PFSK-1 (cell line): ENCODE results near the gene NNAT.

ENCODE experiments used
- FOXP2 ChIP-seq: optimal IDR thresholded peaks from 2 replicates; pipeline ENCODE3; 2011; ENCODE audit warnings: borderline replicate concordance, control low read depth, inconsistent platforms; ENCODE audit not compliant: insufficient read depth; ENCODE audit errors: extremely low read length, extremely low read depth
- POLR2AphosphoS5 ChIP-seq: IDR thresholded peaks from 2 replicates; pipeline ENCODE4 v1.6.1; 2012; ENCODE audit warnings: low read depth, mild to moderate bottlenecking, control low read depth, low read length, moderate library complexity
- SIN3A ChIP-seq: IDR thresholded peaks from 2 replicates; pipeline ENCODE4 v1.6.1; 2012; ENCODE audit warnings: mild to moderate bottlenecking, low read length, moderate library complexity, borderline replicate concordance; ENCODE audit not compliant: insufficient read depth
- TAF1 ChIP-seq: IDR thresholded peaks from 2 replicates; pipeline ENCODE4 v1.6.1; 2012; ENCODE audit warnings: low read length, control low read depth, borderline replicate concordance; ENCODE audit not compliant: insufficient read depth
- TF ChIP-seq, protein P1 (sequence below), 2 experiments: IDR thresholded peaks; 2 replicates each; pipeline versions ENCODE4 v1.6.1 to v1.8.0; 2011 to 2012; ENCODE audit warnings: low read depth in 2 of 2, low read length in 2 of 2, control low read depth in 1 of 2, inconsistent platforms in 1 of 2, mild to moderate bottlenecking in 1 of 2, moderate library complexity in 1 of 2; ENCODE audit not compliant: insufficient read depth in 1 of 2

Gene NNAT

DNA sequence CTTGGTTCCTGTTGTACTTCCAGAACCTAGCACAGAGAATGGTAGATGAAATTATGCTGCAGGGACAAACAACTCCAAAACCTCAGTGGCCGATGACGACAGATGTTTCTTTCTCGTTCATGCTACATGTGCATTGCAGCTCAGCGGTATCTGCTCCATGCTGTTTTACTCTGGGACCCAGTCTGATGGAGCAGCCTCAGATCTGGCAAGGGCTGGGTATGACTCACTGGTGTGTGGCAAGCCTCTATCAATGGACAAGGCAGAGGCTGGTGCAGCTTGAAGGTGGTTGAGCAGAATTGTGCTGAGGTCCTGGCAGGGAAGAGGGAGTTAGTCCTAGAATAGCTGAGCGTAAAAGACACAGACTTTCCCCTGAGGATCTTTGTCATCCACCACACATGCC lies 17.0 kb downstream of the NNAT start:
- TF ChIP-seq FOXP2, result no peak
- TF ChIP-seq, protein P1, sequence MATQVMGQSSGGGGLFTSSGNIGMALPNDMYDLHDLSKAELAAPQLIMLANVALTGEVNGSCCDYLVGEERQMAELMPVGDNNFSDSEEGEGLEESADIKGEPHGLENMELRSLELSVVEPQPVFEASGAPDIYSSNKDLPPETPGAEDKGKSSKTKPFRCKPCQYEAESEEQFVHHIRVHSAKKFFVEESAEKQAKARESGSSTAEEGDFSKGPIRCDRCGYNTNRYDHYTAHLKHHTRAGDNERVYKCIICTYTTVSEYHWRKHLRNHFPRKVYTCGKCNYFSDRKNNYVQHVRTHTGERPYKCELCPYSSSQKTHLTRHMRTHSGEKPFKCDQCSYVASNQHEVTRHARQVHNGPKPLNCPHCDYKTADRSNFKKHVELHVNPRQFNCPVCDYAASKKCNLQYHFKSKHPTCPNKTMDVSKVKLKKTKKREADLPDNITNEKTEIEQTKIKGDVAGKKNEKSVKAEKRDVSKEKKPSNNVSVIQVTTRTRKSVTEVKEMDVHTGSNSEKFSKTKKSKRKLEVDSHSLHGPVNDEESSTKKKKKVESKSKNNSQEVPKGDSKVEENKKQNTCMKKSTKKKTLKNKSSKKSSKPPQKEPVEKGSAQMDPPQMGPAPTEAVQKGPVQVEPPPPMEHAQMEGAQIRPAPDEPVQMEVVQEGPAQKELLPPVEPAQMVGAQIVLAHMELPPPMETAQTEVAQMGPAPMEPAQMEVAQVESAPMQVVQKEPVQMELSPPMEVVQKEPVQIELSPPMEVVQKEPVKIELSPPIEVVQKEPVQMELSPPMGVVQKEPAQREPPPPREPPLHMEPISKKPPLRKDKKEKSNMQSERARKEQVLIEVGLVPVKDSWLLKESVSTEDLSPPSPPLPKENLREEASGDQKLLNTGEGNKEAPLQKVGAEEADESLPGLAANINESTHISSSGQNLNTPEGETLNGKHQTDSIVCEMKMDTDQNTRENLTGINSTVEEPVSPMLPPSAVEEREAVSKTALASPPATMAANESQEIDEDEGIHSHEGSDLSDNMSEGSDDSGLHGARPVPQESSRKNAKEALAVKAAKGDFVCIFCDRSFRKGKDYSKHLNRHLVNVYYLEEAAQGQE (IDR thresholded peaks at IDR 0.05; ENCODE audit: insufficient read depth in 1 of 2, low read depth in 2 of 2, low read length in 2 of 2), result no peak
- TF ChIP-seq TAF1, result no peak

DNA sequence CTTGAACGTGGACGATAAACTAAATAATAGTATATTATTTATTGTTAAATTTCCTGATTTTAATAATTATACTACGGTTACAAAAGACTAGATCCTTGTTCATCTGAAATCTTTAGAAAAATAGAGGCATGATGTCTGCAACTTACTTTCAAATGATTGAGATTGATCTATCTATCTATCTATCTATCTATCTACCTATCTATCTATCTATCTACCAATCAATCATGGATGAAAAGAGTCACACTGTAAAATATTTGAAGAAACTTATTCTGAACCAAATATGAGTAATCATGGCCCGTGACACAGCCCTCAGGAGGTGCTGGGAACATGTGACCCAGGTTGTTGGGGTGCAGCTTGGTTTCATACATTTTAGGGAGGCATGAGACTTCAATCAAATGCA lies 18.4 kb downstream of the NNAT start:
- no peak for TF ChIP-seq FOXP2
- TF ChIP-seq TAF1, result no peak
- TF ChIP-seq, protein P1 (IDR thresholded peaks at IDR 0.05; ENCODE audit: insufficient read depth in 1 of 2, low read depth in 2 of 2, low read length in 2 of 2), result no peak
- no peak for TF ChIP-seq POLR2AphosphoS5
- no peak for TF ChIP-seq SIN3A

DNA sequence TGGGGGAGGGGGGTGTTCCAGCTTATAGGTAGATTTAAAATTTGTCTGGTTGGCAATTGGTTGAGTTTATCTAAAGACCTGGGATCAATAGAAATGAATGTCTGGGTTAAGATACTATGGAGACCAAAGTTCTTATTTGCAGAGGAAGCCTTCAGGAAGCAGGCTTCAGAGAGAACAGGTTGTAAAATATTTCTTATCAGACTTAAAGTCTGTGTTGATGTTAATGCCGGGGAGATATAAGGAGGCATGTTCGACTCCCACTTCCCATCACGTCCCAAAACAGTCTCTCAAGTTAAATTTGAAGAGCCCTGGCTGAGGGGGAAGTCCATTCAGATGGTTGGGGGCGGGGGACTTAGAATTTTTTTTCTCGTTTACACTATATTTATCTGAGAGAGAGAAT lies 19.0 kb downstream of the NNAT start:
- TF ChIP-seq, protein P1 (IDR thresholded peaks at IDR 0.05; ENCODE audit: insufficient read depth in 1 of 2, low read depth in 2 of 2, low read length in 2 of 2), result no peak
- TF ChIP-seq SIN3A (no peak), POLR2AphosphoS5 (no peak), FOXP2 (no peak), TAF1 (no peak)

DNA sequence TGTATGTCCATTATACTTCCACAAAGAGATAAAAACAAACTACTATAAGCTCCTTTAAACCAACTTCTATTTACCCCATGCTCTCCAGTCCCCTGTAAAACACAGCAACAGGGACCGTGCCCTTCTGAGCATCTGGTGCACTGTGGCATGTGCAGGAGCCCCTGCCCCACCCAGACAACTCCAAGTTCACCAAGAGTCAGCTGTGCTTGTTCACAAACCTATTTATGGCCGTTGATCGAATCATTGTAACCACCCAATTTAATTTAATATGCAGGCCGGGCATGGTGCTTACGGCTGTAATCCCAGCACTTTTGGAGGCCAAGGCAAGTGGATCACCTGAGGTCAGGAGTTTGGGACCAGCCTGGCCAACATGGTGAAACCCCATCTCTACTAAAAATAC lies 20.3 kb downstream of the NNAT start:
- TF ChIP-seq FOXP2 (no peak), TAF1 (no peak), SIN3A (no peak), POLR2AphosphoS5 (no peak)
- TF ChIP-seq, protein P1 (IDR thresholded peaks at IDR 0.05; ENCODE audit: insufficient read depth in 1 of 2, low read depth in 2 of 2, low read length in 2 of 2), result no peak

DNA sequence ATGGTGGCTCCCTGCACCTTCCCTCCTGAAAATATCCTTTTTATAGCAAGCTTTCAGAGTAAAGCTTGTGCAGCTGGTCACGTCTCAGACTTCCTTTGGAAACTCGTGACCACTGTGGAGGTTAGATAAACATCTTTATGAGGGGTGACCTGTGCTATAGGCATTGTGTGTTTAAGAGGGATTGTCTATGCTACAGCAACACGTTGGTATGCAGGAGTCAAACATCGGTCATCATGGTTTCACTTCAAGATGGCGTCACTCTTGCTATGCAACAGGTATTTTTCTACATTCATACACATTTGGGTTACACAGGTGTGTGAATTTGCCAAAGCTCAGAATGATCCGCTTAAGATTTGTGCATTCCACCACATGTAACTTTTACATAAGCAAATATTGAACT lies 21.2 kb downstream of the NNAT start:
- TF ChIP-seq, protein P1 (IDR thresholded peaks at IDR 0.05; ENCODE audit: insufficient read depth in 1 of 2, low read depth in 2 of 2, low read length in 2 of 2), result no peak
- TF ChIP-seq POLR2AphosphoS5 (no peak), FOXP2 (no peak), SIN3A (no peak), TAF1 (no peak)
